IMR-90 (cell line): Measurements from ENCODE around the gene MRGPRF. TPM values are rescaled to one million over a fixed set of nuclear protein-coding genes. Genes with fewer than 3 reads are reported as not detected.

ENCODE experiments used
- ATAC-seq: fragments of 200-7000 bp; cut with Tn5 transposase; 2 replicates; pipeline ENCODE4 v1.9.1; 2020; ENCODE audit warnings: low read depth, mild to moderate bottlenecking, moderate library complexity
- BruUV-seq: library from RNA; stranded (reverse); fragments of 400-500 nt; replicated peaks from 2 replicates; lab custom pipeline; 2021; lab: Mats Ljungman, UMichigan
- CTCF ChIA-PET: fragments of 300-600 bp; formaldehyde crosslinking; extraction: SDS; loops from one replicate; lab custom pipeline; 2021; ENCODE audit warnings: antibody characterized with exemption; lab: Yijun Ruan, JAX
- POLR2A ChIA-PET: fragments of 300-600 bp; sonication (Branson Sonifier 250); formaldehyde crosslinking; loops from one replicate; lab custom pipeline; 2022; ENCODE audit warnings: antibody characterized with exemption; ENCODE audit not compliant: unreplicated experiment; lab: Charles Lee
- DNase-seq: peaks from one replicate; pipeline ENCODE4 v3.0.0; 2013
- H2AFZ ChIP-seq: replicated peaks from 2 replicates; pipeline ENCODE3; 2013; ENCODE audit warnings: low read length, mild to moderate bottlenecking; ENCODE audit not compliant: poor library complexity
- H2AK5ac ChIP-seq: 2 replicates; pipeline ENCODE4 v1.6.1; 2013; ENCODE audit warnings: low read depth, low read length, inconsistent platforms
- H2AK9ac ChIP-seq: replicated peaks from 2 replicates; pipeline ENCODE3; 2013; ENCODE audit warnings: mild to moderate bottlenecking, low read depth, low read length, moderate library complexity; ENCODE audit not compliant: poor library complexity
- H2BK120ac ChIP-seq: 2 replicates; pipeline ENCODE4 v1.6.1; 2013; ENCODE audit warnings: low read depth, low read length, inconsistent platforms
- H2BK15ac ChIP-seq: 3 replicates; pipeline ENCODE4 v1.6.1; 2013; ENCODE audit warnings: low read depth, low read length, inconsistent platforms
- H2BK20ac ChIP-seq: 2 replicates; pipeline ENCODE4 v1.6.1; 2013; ENCODE audit warnings: low read depth, mild to moderate bottlenecking, inconsistent platforms, low read length, moderate library complexity
- H2BK5ac ChIP-seq: 2 replicates; pipeline ENCODE4 v1.6.1; 2013; ENCODE audit warnings: mild to moderate bottlenecking, low read depth, low read length, inconsistent platforms; ENCODE audit not compliant: poor library complexity, severe bottlenecking
- H3K14ac ChIP-seq: replicated peaks from 2 replicates; pipeline ENCODE4 v1.6.1; 2013; ENCODE audit warnings: low read depth, low read length, inconsistent platforms
- H3K18ac ChIP-seq: 2 replicates; pipeline ENCODE4 v1.6.1; 2013; ENCODE audit warnings: low read depth, low read length, control low read depth
- H3K23ac ChIP-seq: 2 replicates; pipeline ENCODE4 v1.6.1; 2013; ENCODE audit warnings: low read depth, low read length, inconsistent platforms
- H3K27ac ChIP-seq: 2 replicates; pipeline ENCODE4 v1.5.1; 2013; ENCODE audit warnings: mild to moderate bottlenecking, control low read depth, low read length; ENCODE audit not compliant: insufficient read depth
- H3K27me3 ChIP-seq: 2 replicates; pipeline ENCODE4 v1.6.1; 2013; ENCODE audit warnings: low read length; ENCODE audit not compliant: control insufficient read depth, insufficient read depth
- H3K36me3 ChIP-seq: 2 replicates; pipeline ENCODE4 v1.6.1; 2013; ENCODE audit warnings: low read length, mixed read lengths; ENCODE audit not compliant: control insufficient read depth, insufficient read depth
- H3K4ac ChIP-seq: 2 replicates; pipeline ENCODE4 v1.6.1; 2013; ENCODE audit warnings: low read depth, low read length, inconsistent platforms
- H3K4me1 ChIP-seq: 2 replicates; pipeline ENCODE4 v1.6.1; 2013; ENCODE audit warnings: low read length, mixed read lengths; ENCODE audit not compliant: control insufficient read depth, insufficient read depth
- H3K4me2 ChIP-seq: 2 replicates; pipeline ENCODE4 v1.6.1; 2013; ENCODE audit warnings: low read depth, mild to moderate bottlenecking, control low read depth, low read length, moderate library complexity
- H3K4me3 ChIP-seq: 2 replicates; pipeline ENCODE4 v1.5.1; 2013; ENCODE audit warnings: low read depth, mild to moderate bottlenecking, control low read depth, low read length, moderate library complexity; ENCODE audit not compliant: insufficient read depth
- H3K56ac ChIP-seq: 2 replicates; pipeline ENCODE4 v1.6.1; 2013; ENCODE audit warnings: low read length, inconsistent platforms; ENCODE audit not compliant: insufficient read depth; ENCODE audit errors: extremely low read depth
- H3K79me1 ChIP-seq, 2 experiments: 2 replicates each; pipeline ENCODE4 v1.6.1; 2013; ENCODE audit warnings: low read length in 2 of 2, inconsistent platforms in 1 of 2, low read depth in 1 of 2
- H3K9ac ChIP-seq: 2 replicates; pipeline ENCODE4 v1.6.1; 2013; ENCODE audit warnings: low read depth, low read length, control low read depth
- H3K9me1 ChIP-seq: 2 replicates; pipeline ENCODE4 v1.6.1; 2013; ENCODE audit warnings: low read length, inconsistent platforms; ENCODE audit not compliant: insufficient read depth
- H3K9me3 ChIP-seq: 2 replicates; pipeline ENCODE4 v1.6.1; 2013; ENCODE audit warnings: low read length; ENCODE audit not compliant: control insufficient read depth, insufficient read depth
- H4K20me1 ChIP-seq: 2 replicates; pipeline ENCODE4 v1.6.1; 2013; ENCODE audit warnings: low read length, inconsistent platforms; ENCODE audit not compliant: insufficient read depth
- H4K5ac ChIP-seq: 2 replicates; pipeline ENCODE4 v1.6.1; 2013; ENCODE audit warnings: mild to moderate bottlenecking, low read depth, low read length, control low read depth
- H4K8ac ChIP-seq, 2 experiments: 2 replicates each; pipeline ENCODE4 v1.6.1; 2013; ENCODE audit warnings: low read depth in 2 of 2, low read length in 2 of 2, control low read depth in 1 of 2, inconsistent platforms in 1 of 2
- H4K91ac ChIP-seq: 2 replicates; pipeline ENCODE4 v1.6.1; 2013; ENCODE audit warnings: low read depth, low read length, inconsistent platforms; ENCODE audit not compliant: insufficient read depth
- BHLHE40 ChIP-seq: fragments of 150-350 bp; IDR thresholded peaks from 2 replicates; pipeline ENCODE4 v1.6.1; 2016; ENCODE audit warnings: mild to moderate bottlenecking, low read depth, low read length
- CEBPB ChIP-seq: IDR thresholded peaks from 2 replicates; pipeline ENCODE4 v1.6.1; 2012; ENCODE audit warnings: low read depth, low read length, improper control_type of control experiment
- CHD1 ChIP-seq: IDR thresholded peaks from 2 replicates; pipeline ENCODE4 v1.6.1; 2012; ENCODE audit warnings: low read depth, low read length, improper control_type of control experiment
- CTCF ChIP-seq: conservative IDR thresholded peaks from 2 replicates; pipeline ENCODE4 v1.5.1; 2012; ENCODE audit warnings: mild to moderate bottlenecking, low read depth, low read length, improper control_type of control experiment
- FOS ChIP-seq: fragments of 150-350 bp; IDR thresholded peaks from 2 replicates; pipeline ENCODE4 v1.6.1; 2016; ENCODE audit warnings: low read depth, low read length
- MAFK ChIP-seq: IDR thresholded peaks from 2 replicates; pipeline ENCODE4 v1.6.1; 2012; ENCODE audit warnings: low read depth, low read length, improper control_type of control experiment
- MAZ ChIP-seq: IDR thresholded peaks from 2 replicates; pipeline ENCODE4 v1.6.1; 2012; ENCODE audit warnings: low read depth, mild to moderate bottlenecking, low read length, improper control_type of control experiment, moderate library complexity, borderline replicate concordance
- MXI1 ChIP-seq: IDR thresholded peaks from 2 replicates; pipeline ENCODE4 v1.6.1; 2012; ENCODE audit warnings: low read depth, mild to moderate bottlenecking, low read length, moderate library complexity, borderline replicate concordance
- NFE2L2 ChIP-seq: fragments of 150-350 bp; IDR thresholded peaks from 2 replicates; pipeline ENCODE4 v1.6.1; 2016; ENCODE audit warnings: low read depth, mild to moderate bottlenecking, low read length
- POLR2A ChIP-seq: IDR thresholded peaks from 2 replicates; pipeline ENCODE4 v1.6.1; 2012; ENCODE audit warnings: mild to moderate bottlenecking, low read depth, low read length
- RAD21 ChIP-seq: IDR thresholded peaks from 2 replicates; pipeline ENCODE4 v1.6.1; 2012; ENCODE audit warnings: low read length, improper control_type of control experiment
- RCOR1 ChIP-seq: IDR thresholded peaks from 2 replicates; pipeline ENCODE4 v1.6.1; 2012; ENCODE audit warnings: mild to moderate bottlenecking, low read length, improper control_type of control experiment; ENCODE audit not compliant: insufficient replicate concordance
- RFX5 ChIP-seq: IDR thresholded peaks from 2 replicates; pipeline ENCODE4 v1.8.0; 2012; ENCODE audit warnings: low read depth, mild to moderate bottlenecking, low read length, moderate library complexity
- SMC3 ChIP-seq: fragments of 150-350 bp; IDR thresholded peaks from 2 replicates; pipeline ENCODE4 v1.6.1; 2016; ENCODE audit warnings: low read depth, mild to moderate bottlenecking, antibody characterized with exemption, low read length, moderate library complexity
- WGBS, 2 experiments: methylation state at CpG; one replicate each; pipeline versions ENCODE4 v1.1.5 to v1.1.7; 2013; ENCODE audit warnings: missing lambda C conversion rate in 2 of 2; ENCODE audit not compliant: insufficient read length in 1 of 2; ENCODE audit errors: extremely low coverage in 2 of 2; 5-methylcytosine and 5-hydroxymethylcytosine counted together
- dilution Hi-C: fragments of 300-500 bp; cut with HindIII; formaldehyde crosslinking; loops from one replicate; pipeline ENCODE4 v1.14.3; 2018; ENCODE audit warnings: low sequenced_read_pairs; ENCODE audit not compliant: unreplicated experiment
- in situ Hi-C: fragments of 300-500 bp; cut with MboI; formaldehyde crosslinking; loops from 3 replicates; pipeline ENCODE4 v1.14.3; 2019; ENCODE audit warnings: low sequenced_read_pairs, inconsistent platforms, mixed read lengths
- intact Hi-C: fragments of 100-400 bp; cut with micrococcal nuclease; formaldehyde crosslinking; loops from 2 replicates; pipeline ENCODE4 v1.10.0; 2022
- polyA plus RNA-seq, 3 experiments: library from polyadenylated mRNA; depleted of rRNA; stranded (reverse); fragments of >200 nt; gene quantifications; 2 replicates each; pipeline ENCODE4 v1.2.3, GENCODE V29; 2012; ENCODE audit warnings: low replicate concordance in 1 of 3
- total RNA-seq: library from RNA; depleted of rRNA; stranded (reverse); fragments of >200 nt; gene quantifications from 2 replicates; pipeline ENCODE4 v1.2.3, GENCODE V29; 2012
- TF ChIP-seq, protein P1 (sequence below): fragments of 150-350 bp; IDR thresholded peaks from 2 replicates; pipeline ENCODE4 v1.6.1; 2016; ENCODE audit warnings: low read depth, mild to moderate bottlenecking, low read length, moderate library complexity, borderline replicate concordance
- TF ChIP-seq, protein P2 (sequence below): fragments of 150-350 bp; IDR thresholded peaks from 2 replicates; pipeline ENCODE4 v1.6.1; 2017; ENCODE audit warnings: mild to moderate bottlenecking, antibody characterized with exemption, low read length, low read depth

MRGPRF gene
- total and polyA plus RNA-seq, 2 of the 4 experiments (the other 2 are of a cell fraction), result 6.3 to 28.8 TPM

DNA sequence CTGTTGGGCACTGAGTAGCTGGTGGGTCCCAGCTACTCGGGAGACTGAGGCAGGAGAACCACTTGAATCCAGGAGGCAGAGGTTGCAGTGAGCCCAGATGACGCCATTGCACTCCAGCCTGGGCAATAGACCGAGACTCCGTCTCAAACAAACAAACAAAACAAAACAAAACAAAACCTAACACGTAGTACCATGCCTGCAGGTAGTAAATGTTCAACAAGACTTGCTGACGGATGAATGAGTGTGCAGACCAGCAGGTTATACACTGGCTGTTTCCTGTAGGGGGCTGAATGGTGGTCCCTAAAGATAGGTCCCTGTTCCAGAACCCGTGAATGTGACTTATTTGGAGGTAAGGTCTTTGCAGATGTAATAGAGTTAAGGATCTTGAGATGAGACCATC lies 19.5 kb downstream of the MRGPRF start:
- Histone ChIP-seq H3K18ac (no peak overlapping the region), H3K4me2 (no peak overlapping the region)
- WGBS, 2 experiments, result 90% methylated on average over 2 of the region's 7 CpGs; no CpG with 5 or more reads in 1 of the 2 experiments

More for the DNA sequence above, 19.5 kb downstream of the MRGPRF start:
- TF ChIP-seq POLR2A (no peak), RFX5 (no peak), MAZ (no peak), NFE2L2 (no peak), RAD21 (no peak), MXI1 (no peak), SMC3 (no peak), MAFK (no peak), CEBPB (no peak), FOS (no peak), RCOR1 (no peak), CTCF (no peak), BHLHE40 (no peak), CHD1 (no peak)
- TF ChIP-seq, protein P1, sequence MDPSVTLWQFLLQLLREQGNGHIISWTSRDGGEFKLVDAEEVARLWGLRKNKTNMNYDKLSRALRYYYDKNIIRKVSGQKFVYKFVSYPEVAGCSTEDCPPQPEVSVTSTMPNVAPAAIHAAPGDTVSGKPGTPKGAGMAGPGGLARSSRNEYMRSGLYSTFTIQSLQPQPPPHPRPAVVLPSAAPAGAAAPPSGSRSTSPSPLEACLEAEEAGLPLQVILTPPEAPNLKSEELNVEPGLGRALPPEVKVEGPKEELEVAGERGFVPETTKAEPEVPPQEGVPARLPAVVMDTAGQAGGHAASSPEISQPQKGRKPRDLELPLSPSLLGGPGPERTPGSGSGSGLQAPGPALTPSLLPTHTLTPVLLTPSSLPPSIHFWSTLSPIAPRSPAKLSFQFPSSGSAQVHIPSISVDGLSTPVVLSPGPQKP, result no peak
- TF ChIP-seq, protein P2, sequence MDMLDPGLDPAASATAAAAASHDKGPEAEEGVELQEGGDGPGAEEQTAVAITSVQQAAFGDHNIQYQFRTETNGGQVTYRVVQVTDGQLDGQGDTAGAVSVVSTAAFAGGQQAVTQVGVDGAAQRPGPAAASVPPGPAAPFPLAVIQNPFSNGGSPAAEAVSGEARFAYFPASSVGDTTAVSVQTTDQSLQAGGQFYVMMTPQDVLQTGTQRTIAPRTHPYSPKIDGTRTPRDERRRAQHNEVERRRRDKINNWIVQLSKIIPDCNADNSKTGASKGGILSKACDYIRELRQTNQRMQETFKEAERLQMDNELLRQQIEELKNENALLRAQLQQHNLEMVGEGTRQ, result no peak
- H2BK20ac ChIP-seq, result no peak overlapping the region
- H4K20me1 ChIP-seq, result no peaks in the 10 kb centered on the region
- no peak overlapping the region for H2BK15ac ChIP-seq
- H3K56ac ChIP-seq, result no peak overlapping the region
- no peak overlapping the region for H3K14ac ChIP-seq
- ChIA-PET CTCF (no interaction called here), POLR2A (no interaction called here)
- no peak overlapping the region for H3K4ac ChIP-seq
- H3K9ac ChIP-seq, result no peak overlapping the region
- no peaks in the 10 kb centered on the region for H3K9me3 ChIP-seq
- no peak overlapping the region for H2AK9ac ChIP-seq
- in situ Hi-C loops (no loop called here), intact Hi-C loops (no loop called here), dilution Hi-C loops (no loop called here)
- H4K91ac ChIP-seq, result no peak overlapping the region
- no peak overlapping the region for H3K27ac ChIP-seq
- H3K4me3 ChIP-seq, result no peak overlapping the region
- ATAC-seq (no peak), DNase-seq (no peak)
- H4K8ac ChIP-seq, result no peak overlapping the region
- no peak overlapping the region for H4K5ac ChIP-seq
- H2AFZ ChIP-seq, result no peak overlapping the region
- no peak overlapping the region for H2BK5ac ChIP-seq
- H3K36me3 ChIP-seq, result no peaks in the 10 kb centered on the region
- no peak overlapping the region for H2BK120ac ChIP-seq
- H3K23ac ChIP-seq, result no peak overlapping the region
- H3K4me1 ChIP-seq, result peaks cover 4% of the 10 kb centered on the region; the same call in 1 of the 2 replicates
- no peak overlapping the region for H2AK5ac ChIP-seq
- H3K27me3 ChIP-seq, result peaks cover 33% of the 10 kb centered on the region
- no peaks in the 10 kb centered on the region for H3K79me1 ChIP-seq
- H3K9me1 ChIP-seq, result no peaks in the 10 kb centered on the region; the same call in 1 of the 2 replicates
- BruUV-seq, result no TSS peak
